Activated T-cell treated with anti-CD3 and anti-CD28 coated beads, Interleukin-2, amount 50 U/mL, for 24 hours (primary cell): Measurements from ENCODE around the gene ZFYVE28.

Experiments
- DNase-seq: peaks from one replicate; pipeline ENCODE4 v3.0.0-alpha.2; 2020
- H3K27ac Mint-ChIP-seq: 2 replicates; pipeline ENCODE4 v1.8.0; 2020; ENCODE audit warnings: mild to moderate bottlenecking, mixed read lengths
- H3K27me3 Mint-ChIP-seq: 2 replicates; pipeline ENCODE4 v1.8.0; 2020; ENCODE audit warnings: mixed read lengths
- H3K36me3 Mint-ChIP-seq: 2 replicates; pipeline ENCODE4 v1.8.0; 2020; ENCODE audit warnings: low read depth, mixed read lengths
- H3K4me1 Mint-ChIP-seq: 2 replicates; pipeline ENCODE4 v1.8.0; 2020; ENCODE audit warnings: low read depth, mixed read lengths
- H3K4me3 Mint-ChIP-seq: 2 replicates; pipeline ENCODE4 v1.8.0; 2020; ENCODE audit warnings: mild to moderate bottlenecking, moderate library complexity, mixed read lengths
- H3K9me3 Mint-ChIP-seq: 2 replicates; pipeline ENCODE4 v1.8.0; 2020; ENCODE audit warnings: mixed read lengths

The ZFYVE28 gene

GRCh38 chr4:2412534-2412884, 5.9 kb downstream of the ZFYVE28 start:
- H3K27me3 Mint-ChIP-seq: peaks cover 16% of the 10 kb centered on the region
- H3K9me3 Mint-ChIP-seq: no peaks in the 10 kb centered on the region
- H3K4me1 Mint-ChIP-seq: peaks cover 76% of the 10 kb centered on the region
- H3K4me3 Mint-ChIP-seq: peak overlapping the region; percentile 73
- peak overlapping the region; percentile 98 for H3K27ac Mint-ChIP-seq
- H3K36me3 Mint-ChIP-seq: no peaks in the 10 kb centered on the region
- DNase-seq: no peak

GRCh38 chr4:2411786-2412510, 6.5 kb downstream of the ZFYVE28 start:
- peaks cover 77% of the 10 kb centered on the region for H3K4me1 Mint-ChIP-seq
- peaks cover 15% of the 10 kb centered on the region for H3K27me3 Mint-ChIP-seq
- H3K36me3 Mint-ChIP-seq: no peaks in the 10 kb centered on the region
- H3K9me3 Mint-ChIP-seq: no peaks in the 10 kb centered on the region
- H3K27ac Mint-ChIP-seq: peak overlapping the region; percentile 98
- peak overlapping the region; percentile 73 for H3K4me3 Mint-ChIP-seq
- peak; percentile 54 for DNase-seq

GRCh38 chr4:2409381-2409783, 9.1 kb downstream of the ZFYVE28 start:
- no peak overlapping the region for H3K4me3 Mint-ChIP-seq
- no peak for DNase-seq
- H3K27ac Mint-ChIP-seq: no peak overlapping the region
- no peaks in the 10 kb centered on the region for H3K27me3 Mint-ChIP-seq
- no peaks in the 10 kb centered on the region for H3K36me3 Mint-ChIP-seq
- no peaks in the 10 kb centered on the region for H3K9me3 Mint-ChIP-seq
- H3K4me1 Mint-ChIP-seq: peaks cover 61% of the 10 kb centered on the region

- H3K4me1 Mint-ChIP-seq: peaks cover 59% of the 10 kb centered on the region
- H3K36me3 Mint-ChIP-seq: no peaks in the 10 kb centered on the region
- H3K27ac Mint-ChIP-seq: no peak overlapping the region
- no peaks in the 10 kb centered on the region for H3K9me3 Mint-ChIP-seq
- no peaks in the 10 kb centered on the region for H3K27me3 Mint-ChIP-seq
- H3K4me3 Mint-ChIP-seq: no peak overlapping the region
- no peak for DNase-seq
Observed at GRCh38 chr4:2408976-2409375, 9.5 kb downstream of the ZFYVE28 start.

GRCh38 chr4:2408401-2408958, 10.0 kb downstream of the ZFYVE28 start:
- peaks cover 54% of the 10 kb centered on the region for H3K4me1 Mint-ChIP-seq
- no peaks in the 10 kb centered on the region for H3K27me3 Mint-ChIP-seq
- H3K9me3 Mint-ChIP-seq: no peaks in the 10 kb centered on the region
- no peak for DNase-seq
- H3K27ac Mint-ChIP-seq: peak overlapping the region; percentile 2
- H3K4me3 Mint-ChIP-seq: no peak overlapping the region
- H3K36me3 Mint-ChIP-seq: no peaks in the 10 kb centered on the region

- Mint-ChIP-seq H3K9me3 (no peaks in the 10 kb centered on the region), H3K4me1 (peaks cover 53% of the 10 kb centered on the region), H3K4me3 (no peak overlapping the region), H3K36me3 (no peaks in the 10 kb centered on the region), H3K27ac (peak overlapping the region; percentile 2), H3K27me3 (no peaks in the 10 kb centered on the region)
- DNase-seq: no peak
Observed at GRCh38 chr4:2407991-2408342, 10.5 kb downstream of the ZFYVE28 start.

GRCh38 chr4:2406920-2407319, 11.5 kb downstream of the ZFYVE28 start:
- Mint-ChIP-seq H3K27me3 (peaks cover under 1% of the 10 kb centered on the region), H3K27ac (no peak overlapping the region), H3K4me3 (no peak overlapping the region), H3K9me3 (no peaks in the 10 kb centered on the region), H3K36me3 (no peaks in the 10 kb centered on the region), H3K4me1 (peaks cover 53% of the 10 kb centered on the region)
- DNase-seq: no peak

- H3K27ac Mint-ChIP-seq: no peak overlapping the region
- H3K36me3 Mint-ChIP-seq: no peaks in the 10 kb centered on the region
- no peaks in the 10 kb centered on the region for H3K9me3 Mint-ChIP-seq
- no peak overlapping the region for H3K4me3 Mint-ChIP-seq
- peaks cover 4% of the 10 kb centered on the region for H3K27me3 Mint-ChIP-seq
- DNase-seq: no peak
- peaks cover 53% of the 10 kb centered on the region for H3K4me1 Mint-ChIP-seq
Observed at GRCh38 chr4:2406406-2406805, 12.0 kb downstream of the ZFYVE28 start.

- Mint-ChIP-seq H3K9me3 (no peaks in the 10 kb centered on the region), H3K4me3 (peak overlapping the region; percentile 54), H3K36me3 (no peaks in the 10 kb centered on the region), H3K27ac (no peak overlapping the region), H3K27me3 (peaks cover 4% of the 10 kb centered on the region), H3K4me1 (peaks cover 37% of the 10 kb centered on the region)
- DNase-seq: no peak
Observed at GRCh38 chr4:2402941-2403340, 15.5 kb downstream of the ZFYVE28 start.

- Mint-ChIP-seq H3K9me3 (no peaks in the 10 kb centered on the region), H3K27ac (no peak overlapping the region), H3K4me3 (peak overlapping the region; percentile 54), H3K4me1 (peaks cover 34% of the 10 kb centered on the region), H3K36me3 (no peaks in the 10 kb centered on the region), H3K27me3 (peaks cover 4% of the 10 kb centered on the region)
- DNase-seq: peak; percentile 40
Observed at GRCh38 chr4:2402048-2402842, 16.2 kb downstream of the ZFYVE28 start.

- Mint-ChIP-seq H3K4me1 (peaks cover 29% of the 10 kb centered on the region), H3K36me3 (no peaks in the 10 kb centered on the region), H3K27me3 (peaks cover 4% of the 10 kb centered on the region), H3K27ac (no peak overlapping the region), H3K9me3 (no peaks in the 10 kb centered on the region), H3K4me3 (peak overlapping the region; percentile 54)
- no peak for DNase-seq
Observed at GRCh38 chr4:2401610-2401983, 16.8 kb downstream of the ZFYVE28 start.

GRCh38 chr4:2400841-2401609, 17.4 kb downstream of the ZFYVE28 start:
- no peak overlapping the region for H3K27ac Mint-ChIP-seq
- no peaks in the 10 kb centered on the region for H3K9me3 Mint-ChIP-seq
- no peak overlapping the region for H3K4me3 Mint-ChIP-seq
- peaks cover 29% of the 10 kb centered on the region for H3K4me1 Mint-ChIP-seq
- DNase-seq: no peak
- H3K36me3 Mint-ChIP-seq: no peaks in the 10 kb centered on the region
- peaks cover 4% of the 10 kb centered on the region for H3K27me3 Mint-ChIP-seq

GRCh38 chr4:2399631-2400190, 18.7 kb downstream of the ZFYVE28 start:
- H3K27ac Mint-ChIP-seq: no peak overlapping the region
- peaks cover 4% of the 10 kb centered on the region for H3K27me3 Mint-ChIP-seq
- H3K9me3 Mint-ChIP-seq: no peaks in the 10 kb centered on the region
- peaks cover 32% of the 10 kb centered on the region for H3K4me1 Mint-ChIP-seq
- no peak overlapping the region for H3K4me3 Mint-ChIP-seq
- no peaks in the 10 kb centered on the region for H3K36me3 Mint-ChIP-seq
- DNase-seq: no peak

GRCh38 chr4:2399216-2399615, 19.2 kb downstream of the ZFYVE28 start:
- H3K27me3 Mint-ChIP-seq: peaks cover 4% of the 10 kb centered on the region

More at GRCh38 chr4:2399216-2399615, 19.2 kb downstream of the ZFYVE28 start:
- no peak for DNase-seq
- Mint-ChIP-seq H3K27ac (no peak overlapping the region), H3K4me3 (no peak overlapping the region), H3K9me3 (no peaks in the 10 kb centered on the region), H3K4me1 (peaks cover 34% of the 10 kb centered on the region), H3K36me3 (no peaks in the 10 kb centered on the region)
